ENCODE results near the gene DDN.
A peak's percentile ranks its signal among the peaks of the same experiment; 100 is the strongest.

The DDN gene

GRCh38 chr12:48995086-48995879, 3.9 kb downstream of the DDN start:
- H3K9ac ChIP-seq (ENCODE audit: insufficient read length, low read depth) = peak overlapping the region; percentile 12
- TF ChIP-seq SUZ12 (IDR thresholded peaks at IDR 0.05; ENCODE audit: extremely low read depth, insufficient read depth, insufficient read length) (no peak), ZNF274 (IDR thresholded peaks at IDR 0.05; ENCODE audit: low read depth, low read length) (no peak), YY1 (IDR thresholded peaks at IDR 0.05; ENCODE audit: insufficient read depth, insufficient read length) (no peak)
- H3K27me3 ChIP-seq (ENCODE audit: insufficient read depth, insufficient read length) = peaks cover 49% of the 10 kb centered on the region
- H3K4me1 ChIP-seq (ENCODE audit: insufficient read depth, insufficient read length) = peaks cover 19% of the 10 kb centered on the region
- DNase-seq (ENCODE audit: low read depth, low spot score) = peak; percentile 76
- peaks cover 1% of the 10 kb centered on the region for H3K36me3 ChIP-seq (ENCODE audit: insufficient read depth, insufficient read length, low read length)
- H3K4me3 ChIP-seq (ENCODE audit: insufficient read length, low read depth) = no peak overlapping the region
- H3K9me3 ChIP-seq (ENCODE audit: insufficient read depth, low read length) = no peaks in the 10 kb centered on the region

- no peaks in the 10 kb centered on the region for H3K36me3 ChIP-seq (ENCODE audit: insufficient read depth, insufficient read length, low read length)
- H3K4me1 ChIP-seq (ENCODE audit: insufficient read depth, insufficient read length) = peaks cover 14% of the 10 kb centered on the region
- no peak for TF ChIP-seq YY1 (IDR thresholded peaks at IDR 0.05; ENCODE audit: insufficient read depth, insufficient read length)
- TF ChIP-seq SUZ12 (IDR thresholded peaks at IDR 0.05; ENCODE audit: extremely low read depth, insufficient read depth, insufficient read length) = no peak
- TF ChIP-seq ZNF274 (IDR thresholded peaks at IDR 0.05; ENCODE audit: low read depth, low read length) = no peak
- no peaks in the 10 kb centered on the region for H3K9me3 ChIP-seq (ENCODE audit: insufficient read depth, low read length)
- DNase-seq (ENCODE audit: low read depth, low spot score) = no peak
- H3K4me3 ChIP-seq (ENCODE audit: insufficient read length, low read depth) = no peak overlapping the region
- peaks cover 41% of the 10 kb centered on the region for H3K27me3 ChIP-seq (ENCODE audit: insufficient read depth, insufficient read length)
- no peak overlapping the region for H3K9ac ChIP-seq (ENCODE audit: insufficient read length, low read depth)
Observed at GRCh38 chr12:48994224-48995085, 4.7 kb downstream of the DDN start.

GRCh38 chr12:48993787-48994186, 5.4 kb downstream of the DDN start:
- TF ChIP-seq ZNF274 (IDR thresholded peaks at IDR 0.05; ENCODE audit: low read depth, low read length) (no peak), SUZ12 (IDR thresholded peaks at IDR 0.05; ENCODE audit: extremely low read depth, insufficient read depth, insufficient read length) (no peak), YY1 (IDR thresholded peaks at IDR 0.05; ENCODE audit: insufficient read depth, insufficient read length) (no peak)
- Histone ChIP-seq H3K9me3 (ENCODE audit: insufficient read depth, low read length) (no peaks in the 10 kb centered on the region), H3K4me1 (ENCODE audit: insufficient read depth, insufficient read length) (peaks cover 14% of the 10 kb centered on the region), H3K4me3 (ENCODE audit: insufficient read length, low read depth) (no peak overlapping the region), H3K36me3 (ENCODE audit: insufficient read depth, insufficient read length, low read length) (no peaks in the 10 kb centered on the region), H3K9ac (ENCODE audit: insufficient read length, low read depth) (no peak overlapping the region), H3K27me3 (ENCODE audit: insufficient read depth, insufficient read length) (peaks cover 36% of the 10 kb centered on the region)
- no peak for DNase-seq (ENCODE audit: low read depth, low spot score)

- Histone ChIP-seq H3K4me1 (ENCODE audit: insufficient read depth, insufficient read length) (peaks cover 11% of the 10 kb centered on the region), H3K9ac (ENCODE audit: insufficient read length, low read depth) (no peak overlapping the region), H3K27me3 (ENCODE audit: insufficient read depth, insufficient read length) (peaks cover 24% of the 10 kb centered on the region), H3K4me3 (ENCODE audit: insufficient read length, low read depth) (no peak overlapping the region), H3K9me3 (ENCODE audit: insufficient read depth, low read length) (no peaks in the 10 kb centered on the region), H3K36me3 (ENCODE audit: insufficient read depth, insufficient read length, low read length) (no peaks in the 10 kb centered on the region)
- TF ChIP-seq ZNF274 (IDR thresholded peaks at IDR 0.05; ENCODE audit: low read depth, low read length) (no peak), YY1 (IDR thresholded peaks at IDR 0.05; ENCODE audit: insufficient read depth, insufficient read length) (no peak), SUZ12 (IDR thresholded peaks at IDR 0.05; ENCODE audit: extremely low read depth, insufficient read depth, insufficient read length) (no peak)
- no peak for DNase-seq (ENCODE audit: low read depth, low spot score)
Observed at GRCh38 chr12:48991247-48992050, 7.7 kb downstream of the DDN start.

GRCh38 chr12:48990552-48990951, 8.6 kb downstream of the DDN start:
- no peak for TF ChIP-seq ZNF274 (IDR thresholded peaks at IDR 0.05; ENCODE audit: low read depth, low read length)
- no peak for TF ChIP-seq YY1 (IDR thresholded peaks at IDR 0.05; ENCODE audit: insufficient read depth, insufficient read length)
- peaks cover 10% of the 10 kb centered on the region for H3K4me1 ChIP-seq (ENCODE audit: insufficient read depth, insufficient read length)
- no peak overlapping the region for H3K4me3 ChIP-seq (ENCODE audit: insufficient read length, low read depth)
- H3K36me3 ChIP-seq (ENCODE audit: insufficient read depth, insufficient read length, low read length) = no peaks in the 10 kb centered on the region
- no peaks in the 10 kb centered on the region for H3K9me3 ChIP-seq (ENCODE audit: insufficient read depth, low read length)
- no peak for DNase-seq (ENCODE audit: low read depth, low spot score)
- H3K27me3 ChIP-seq (ENCODE audit: insufficient read depth, insufficient read length) = peaks cover 15% of the 10 kb centered on the region
- H3K9ac ChIP-seq (ENCODE audit: insufficient read length, low read depth) = no peak overlapping the region

- Histone ChIP-seq H3K9me3 (ENCODE audit: insufficient read depth, low read length) (no peaks in the 10 kb centered on the region), H3K36me3 (ENCODE audit: insufficient read depth, insufficient read length, low read length) (no peaks in the 10 kb centered on the region), H3K4me3 (ENCODE audit: insufficient read length, low read depth) (no peak overlapping the region), H3K9ac (ENCODE audit: insufficient read length, low read depth) (no peak overlapping the region), H3K4me1 (ENCODE audit: insufficient read depth, insufficient read length) (peaks cover 12% of the 10 kb centered on the region), H3K27me3 (ENCODE audit: insufficient read depth, insufficient read length) (peaks cover 29% of the 10 kb centered on the region)
- TF ChIP-seq ZNF274 (IDR thresholded peaks at IDR 0.05; ENCODE audit: low read depth, low read length) (no peak), YY1 (IDR thresholded peaks at IDR 0.05; ENCODE audit: insufficient read depth, insufficient read length) (no peak), SUZ12 (IDR thresholded peaks at IDR 0.05; ENCODE audit: extremely low read depth, insufficient read depth, insufficient read length) (no peak)
- DNase-seq (ENCODE audit: low read depth, low spot score) = no peak
Observed at GRCh38 chr12:48988030-48988649, 11.0 kb downstream of the DDN start.

All from NT2/D1 (cell line).